UCSD-AML1 (cell line): ENCODE data around the gene NAV3.

Experiments used
- DNase-seq: peaks from one replicate; lab custom pipeline; 2025; ENCODE audit not compliant: unreplicated experiment; lab: John Stamatoyannopoulos, UW

NAV3 gene

GRCh38 chr12:78036874-78037273, 206.2 kb downstream of the NAV3 start:
- DNase-seq = no peak

- DNase-seq = no peak
Observed at GRCh38 chr12:78037707-78038106, 207.0 kb downstream of the NAV3 start.

- no peak for DNase-seq
Observed at GRCh38 chr12:78038541-78038940, 207.8 kb downstream of the NAV3 start.

- DNase-seq = no peak
Observed at GRCh38 chr12:78038986-78039385, 208.3 kb downstream of the NAV3 start.

GRCh38 chr12:78040111-78040510, 209.4 kb downstream of the NAV3 start:
- DNase-seq = no peak

- no peak for DNase-seq
Observed at GRCh38 chr12:78050790-78051189, 220.1 kb downstream of the NAV3 start.

GRCh38 chr12:78055545-78055944, 224.9 kb downstream of the NAV3 start:
- no peak for DNase-seq

- no peak for DNase-seq
Observed at GRCh38 chr12:78057075-78057474, 226.4 kb downstream of the NAV3 start.

GRCh38 chr12:78060186-78060585, 229.5 kb downstream of the NAV3 start:
- no peak for DNase-seq

GRCh38 chr12:78062786-78063185, 232.1 kb downstream of the NAV3 start:
- DNase-seq = no peak

GRCh38 chr12:78081590-78082314, 251.1 kb downstream of the NAV3 start:
- DNase-seq = no peak

GRCh38 chr12:78085542-78086182, 255.0 kb downstream of the NAV3 start:
- no peak for DNase-seq

- no peak for DNase-seq
Observed at GRCh38 chr12:78086553-78087362, 256.1 kb downstream of the NAV3 start.

GRCh38 chr12:78087363-78087675, 256.6 kb downstream of the NAV3 start:
- no peak for DNase-seq

- no peak for DNase-seq
Observed at GRCh38 chr12:78088391-78088832, 257.7 kb downstream of the NAV3 start.

- no peak for DNase-seq
Observed at GRCh38 chr12:78090266-78090665, 259.6 kb downstream of the NAV3 start.

GRCh38 chr12:78095623-78096022, 264.9 kb downstream of the NAV3 start:
- no peak for DNase-seq

GRCh38 chr12:78096909-78097597, 266.4 kb downstream of the NAV3 start:
- no peak for DNase-seq

- DNase-seq = no peak
Observed at GRCh38 chr12:78099806-78100205, 269.1 kb downstream of the NAV3 start.

GRCh38 chr12:78101113-78101876, 270.6 kb downstream of the NAV3 start:
- DNase-seq = no peak
